A549 treated with AZD9567 at 1 μM for 4 hours (cell line): ENCODE data around the gene SAP30L. TPM values are rescaled to one million over a fixed set of nuclear protein-coding genes. Genes with fewer than 3 reads are reported as not detected.

Experiments used
- total RNA-seq: library from RNA; stranded (reverse); fragments of 200-300 nt; extraction: Qiagen RNA extraction; gene quantifications from 5 replicates; pipeline ENCODE4 v1.2.3, GENCODE V29; 2022; ENCODE audit not compliant: insufficient read depth

Gene SAP30L, protein sequence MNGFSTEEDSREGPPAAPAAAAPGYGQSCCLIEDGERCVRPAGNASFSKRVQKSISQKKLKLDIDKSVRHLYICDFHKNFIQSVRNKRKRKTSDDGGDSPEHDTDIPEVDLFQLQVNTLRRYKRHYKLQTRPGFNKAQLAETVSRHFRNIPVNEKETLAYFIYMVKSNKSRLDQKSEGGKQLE
- 26.3 to 32.0 TPM (median 30.0 TPM) in 5 replicates for total RNA-seq

DNA sequence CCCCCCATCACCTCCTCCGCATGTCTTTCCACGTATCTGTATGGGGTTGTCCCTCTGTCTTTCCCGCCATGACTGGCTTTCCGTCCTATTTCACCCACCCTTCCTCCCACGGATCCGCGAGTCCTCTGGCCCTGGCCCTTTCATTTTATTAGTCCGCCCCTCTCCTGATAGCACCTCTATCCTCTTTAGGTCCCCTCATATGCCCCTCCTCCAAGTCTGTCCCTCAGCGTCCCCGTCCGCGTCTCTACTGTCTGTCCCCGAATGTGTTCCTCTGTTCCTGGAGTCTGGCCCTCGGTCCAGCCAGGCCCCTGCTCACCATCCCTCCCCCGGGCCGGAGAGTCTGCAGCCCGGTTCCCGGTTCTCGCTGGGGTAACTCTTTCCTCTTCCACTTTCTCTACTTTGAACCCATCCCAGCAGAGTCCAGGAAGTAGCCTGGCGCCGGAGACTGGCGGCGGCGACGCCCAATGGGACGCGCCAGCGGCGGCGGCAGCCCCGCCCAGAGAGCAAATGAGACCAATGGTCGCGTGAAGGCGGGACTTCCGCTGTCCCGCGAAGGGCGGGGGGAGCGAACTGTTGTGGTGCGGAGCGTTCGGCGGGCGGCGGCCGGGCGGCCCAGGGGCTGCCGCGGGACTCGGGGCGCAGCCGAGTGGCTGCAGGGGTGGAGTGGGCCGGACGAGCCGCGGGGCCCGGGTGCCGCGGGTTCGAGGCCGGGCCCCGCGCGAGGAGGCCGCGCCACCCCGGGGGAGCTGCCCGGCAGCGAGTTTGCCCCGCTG lies at the start of gene SAP30L:
Gene SAP30L, plus strand, starts transcription at position 576 of the 773 bp plus-strand sequence. CDS start 608 bp downstream, outside the sequence.

DNA sequence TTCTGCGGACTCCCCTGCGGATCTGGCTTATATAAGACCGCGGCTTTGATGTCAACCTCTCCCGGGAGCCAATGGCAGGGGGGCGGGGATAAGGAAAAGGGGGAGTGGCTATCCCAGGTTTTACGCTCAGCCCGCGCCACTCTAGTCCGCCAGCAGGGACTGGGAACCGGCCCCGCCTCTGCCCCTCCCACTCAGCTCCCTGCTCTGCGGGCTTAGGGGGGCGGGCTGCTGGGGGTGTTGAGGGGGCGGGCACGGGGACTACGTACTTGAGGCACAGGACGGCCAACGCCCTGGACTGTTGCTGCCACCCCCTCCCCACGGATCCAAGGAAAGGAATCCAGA lies 32.4 kb downstream of the SAP30L start, which contains the start of gene HAND1:
Gene HAND1, minus strand, starts transcription at position 4 of the 342 bp plus-strand sequence. CDS start 219 bp downstream, outside the sequence.

Other genes starting within 250 kb of the SAP30L start
- gene HAND1, start 32.2 kb downstream of the SAP30L start, total RNA-seq: 0.27 to 0.44 TPM (median 0.30 TPM) in 4 of 5 replicates, not detected in the other